DLD1 (cell line): ENCODE results near the gene LAMA3.
"Not testable (repeated sequence)": the region's sequence is repeated elsewhere in the genome, so short reads cannot be mapped to it uniquely, and the experiment has no call there.

Experiments
- in situ Hi-C: cut with HindIII; loops from 2 replicates; pipeline ENCODE4 v1.10.0; 2017; ENCODE audit warnings: low sequenced_read_pairs

The LAMA3 gene

DNA sequence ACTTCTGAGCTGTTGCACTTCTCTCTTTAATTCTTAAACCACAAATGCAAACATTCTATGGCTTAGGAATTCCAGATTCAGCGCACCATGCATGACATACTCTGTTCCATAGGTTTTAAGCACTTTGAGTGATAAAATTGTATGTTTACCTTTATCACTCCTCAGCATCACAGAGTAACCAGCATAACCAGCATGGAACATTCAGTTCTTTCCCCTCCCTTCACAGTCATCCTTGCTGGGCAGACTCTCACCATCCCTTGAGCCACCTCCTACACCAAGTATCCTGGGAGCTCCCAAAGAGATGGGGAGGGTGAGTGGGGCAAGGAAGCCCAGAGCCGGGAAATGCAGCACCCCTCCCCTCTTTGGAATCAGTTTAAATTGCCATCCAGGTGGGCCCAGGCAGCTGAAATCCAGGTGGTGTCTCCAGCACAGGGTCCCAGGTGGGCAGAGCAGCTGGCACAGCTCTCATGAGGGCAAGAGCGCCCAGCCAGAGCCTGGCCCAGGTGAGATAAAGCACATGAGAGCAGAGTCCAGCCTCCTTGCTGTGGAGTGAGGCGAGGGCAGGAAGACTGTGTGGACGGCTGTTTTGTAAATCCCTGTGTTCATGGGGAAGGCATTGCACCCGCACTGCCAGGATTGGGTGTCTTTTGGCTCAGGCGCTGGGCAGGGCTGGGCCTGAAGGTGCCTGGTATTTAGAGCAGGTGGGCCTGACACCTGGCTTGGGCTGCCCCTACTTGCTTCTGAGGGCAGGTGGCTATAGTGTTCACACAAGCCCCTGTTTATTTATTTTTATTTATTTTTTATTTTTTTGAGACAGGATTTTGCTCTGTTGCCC is 36.8 kb downstream of the LAMA3 start:
- in situ Hi-C loops, result no loop called here

DNA sequence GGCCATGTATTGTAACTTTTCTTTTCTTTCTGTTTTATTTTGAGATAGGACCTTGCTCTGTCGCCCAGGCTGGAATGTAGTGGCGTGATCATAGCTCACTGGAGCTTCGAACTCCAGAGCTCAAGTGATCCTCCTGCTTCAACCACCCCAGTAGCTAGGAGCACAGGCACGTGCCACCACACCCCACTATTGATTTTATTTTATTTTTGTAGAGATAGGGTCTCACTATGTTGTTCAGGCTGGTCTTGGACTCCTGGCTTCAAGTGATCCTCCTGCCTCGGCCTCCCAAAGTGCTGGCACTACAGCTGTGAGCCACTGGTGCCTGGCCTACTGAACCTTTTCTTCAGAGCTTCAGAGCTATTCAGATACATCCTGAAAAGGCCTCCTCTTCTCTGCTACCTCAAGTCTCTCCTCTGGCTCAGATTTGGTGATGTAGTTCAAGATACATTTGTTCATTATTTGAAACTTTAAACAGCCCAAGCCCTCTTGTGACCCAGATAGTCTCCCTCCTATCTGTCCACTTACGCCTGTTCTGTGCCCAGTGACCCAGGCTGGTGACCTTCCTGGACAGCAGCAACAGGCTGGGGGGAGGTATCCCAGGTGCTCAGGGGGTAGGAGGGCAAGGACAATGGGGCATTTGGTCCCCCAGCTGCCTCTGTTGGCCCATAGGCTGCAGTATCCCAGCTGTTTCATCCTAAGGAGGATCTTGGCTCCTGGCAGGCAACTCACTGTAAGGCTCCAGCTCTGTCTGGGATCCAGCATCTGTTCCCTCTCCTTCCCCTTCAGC is 38.6 kb downstream of the LAMA3 start:
- in situ Hi-C loops, result no loop called here

DNA sequence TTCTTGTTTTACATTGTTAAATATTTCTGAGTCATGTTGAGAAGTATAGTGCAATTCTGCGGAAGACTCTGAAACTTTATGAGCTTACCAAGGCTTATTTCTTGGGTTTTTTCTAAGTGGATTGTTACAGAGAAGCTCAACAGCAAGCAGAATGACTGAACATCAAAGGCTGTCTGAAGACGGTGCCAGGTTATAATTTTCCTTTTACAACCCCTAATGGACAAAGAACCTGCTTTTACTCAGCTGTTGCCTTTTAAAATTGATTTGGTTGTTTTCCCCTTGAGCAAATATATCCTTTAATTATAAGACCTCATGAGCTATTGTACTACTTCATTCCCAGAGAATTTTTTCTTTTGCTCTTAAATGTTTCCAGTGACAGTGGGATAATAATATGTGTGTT is 41.6 kb downstream of the LAMA3 start:
- in situ Hi-C loops, result no loop called here

DNA sequence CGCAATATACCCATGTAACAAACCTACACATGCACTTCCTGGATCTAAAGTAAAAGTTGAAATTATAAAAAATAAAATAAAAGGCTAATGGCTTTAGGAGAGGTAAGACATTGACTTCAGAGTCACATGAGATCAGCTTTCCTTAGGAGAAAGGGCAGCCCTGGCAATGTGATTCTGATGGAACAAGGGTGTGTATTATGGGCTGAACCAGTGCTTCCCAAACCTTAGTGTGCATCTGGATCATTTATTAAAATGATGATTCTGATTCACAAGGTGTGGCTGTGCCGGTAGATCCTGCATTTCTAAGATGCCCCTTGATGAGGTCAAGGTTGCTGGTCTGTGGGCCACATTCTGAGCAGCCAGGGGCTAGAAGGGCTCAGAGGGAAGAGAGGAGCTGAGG is 42.6 kb downstream of the LAMA3 start:
- in situ Hi-C loops, result no loop called here

DNA sequence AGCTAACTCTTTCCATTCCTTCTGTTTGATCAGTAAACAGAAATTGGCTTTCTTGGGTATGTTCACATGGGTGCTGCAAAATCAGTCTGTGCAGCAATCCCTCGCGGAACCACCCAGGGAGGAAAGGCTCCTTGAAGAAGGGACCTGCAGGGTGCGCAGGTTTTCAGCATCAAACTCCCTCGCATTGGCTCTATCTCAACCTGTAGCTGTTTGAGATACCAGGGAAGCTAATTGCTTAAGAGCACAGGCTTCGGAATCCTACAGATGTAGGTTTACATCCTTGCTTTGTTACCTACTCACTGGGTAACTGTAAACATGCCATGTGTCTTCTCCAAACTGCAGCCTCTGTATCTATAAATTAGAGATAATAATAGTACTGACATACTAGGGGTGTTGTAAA is 43.2 kb downstream of the LAMA3 start:
- in situ Hi-C loops, result no loop called here

DNA sequence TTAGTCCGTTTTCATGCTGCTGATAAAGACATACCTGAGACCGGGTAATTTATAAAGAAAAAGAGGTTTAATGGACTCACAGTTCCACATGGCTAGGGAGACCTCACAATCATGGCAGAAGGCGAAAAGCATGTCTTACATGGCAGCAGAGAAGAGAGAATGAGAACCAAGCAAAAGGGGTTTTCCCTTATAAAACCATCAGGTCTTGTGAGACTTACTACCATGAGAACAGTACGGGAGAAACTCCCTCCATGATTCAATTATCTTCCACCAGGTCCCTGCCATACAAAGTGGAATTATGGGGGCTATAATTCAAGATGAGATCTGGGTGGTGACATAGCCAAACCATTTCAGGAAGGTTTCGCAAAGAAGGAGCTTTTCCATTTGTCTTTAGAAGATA is 44.0 kb downstream of the LAMA3 start:
- in situ Hi-C loops, result not testable (repeated sequence)

DNA sequence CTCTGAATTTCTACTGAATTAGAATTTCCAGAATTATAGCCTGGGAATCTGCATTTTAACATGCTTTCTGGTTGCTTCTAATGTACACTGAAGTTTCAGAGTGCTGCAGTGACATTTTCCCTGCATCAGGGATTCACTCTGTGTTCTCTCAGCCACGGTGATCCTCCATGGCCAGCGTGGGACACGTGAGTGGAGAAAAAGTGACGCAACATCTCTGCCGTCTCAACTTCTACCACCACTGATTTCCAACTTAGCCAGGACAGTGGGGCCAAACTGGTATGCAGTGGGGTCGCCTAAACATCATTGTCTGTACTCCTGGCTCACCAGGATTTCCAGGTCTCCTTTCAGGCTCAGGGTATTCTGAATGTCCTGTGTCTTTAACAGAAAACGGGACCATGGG is 44.6 kb downstream of the LAMA3 start:
- in situ Hi-C loops, result no loop called here

DNA sequence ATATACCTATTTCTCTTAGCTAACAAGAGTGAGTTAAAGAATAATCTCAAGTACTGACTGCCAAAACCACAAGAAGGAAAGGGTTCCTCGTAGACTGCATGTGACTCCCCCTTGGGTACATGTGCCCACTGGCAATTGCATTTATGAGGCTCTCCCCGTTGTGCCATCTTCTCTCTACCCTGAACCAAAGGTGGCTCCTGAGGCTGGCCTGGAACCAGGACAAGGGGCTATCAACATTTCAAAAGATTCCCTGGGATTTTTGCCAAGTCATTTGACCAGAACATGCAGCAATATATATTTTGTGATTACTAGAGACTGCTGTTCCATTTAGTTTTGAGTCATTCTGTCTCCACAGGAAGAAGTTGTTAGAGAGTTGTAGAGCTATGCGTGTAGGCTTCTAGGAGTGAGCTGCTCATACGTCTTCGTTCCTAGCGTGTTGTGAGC is 45.8 kb downstream of the LAMA3 start:
- in situ Hi-C loops, result no loop called here

DNA sequence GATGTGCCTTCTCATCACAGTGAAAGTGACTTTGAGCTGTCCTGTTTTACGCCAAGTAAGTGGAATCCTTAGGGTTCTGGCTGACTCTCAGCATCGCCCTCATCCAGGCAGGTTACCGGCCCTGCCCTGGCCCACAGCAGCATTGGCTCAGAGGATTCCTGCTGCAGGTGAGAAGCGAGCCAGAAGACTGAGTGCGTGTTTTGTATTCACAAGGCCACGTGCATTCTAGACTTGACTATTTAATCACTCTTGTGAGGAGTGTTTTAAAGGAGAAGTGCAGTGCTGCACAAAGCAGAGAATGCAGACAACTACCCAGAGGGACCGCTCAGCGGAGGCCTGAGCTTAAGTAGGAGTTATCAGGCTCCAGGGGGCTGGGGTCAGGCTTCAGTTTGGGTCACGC is 48.3 kb downstream of the LAMA3 start:
- in situ Hi-C loops, result no loop called here

DNA sequence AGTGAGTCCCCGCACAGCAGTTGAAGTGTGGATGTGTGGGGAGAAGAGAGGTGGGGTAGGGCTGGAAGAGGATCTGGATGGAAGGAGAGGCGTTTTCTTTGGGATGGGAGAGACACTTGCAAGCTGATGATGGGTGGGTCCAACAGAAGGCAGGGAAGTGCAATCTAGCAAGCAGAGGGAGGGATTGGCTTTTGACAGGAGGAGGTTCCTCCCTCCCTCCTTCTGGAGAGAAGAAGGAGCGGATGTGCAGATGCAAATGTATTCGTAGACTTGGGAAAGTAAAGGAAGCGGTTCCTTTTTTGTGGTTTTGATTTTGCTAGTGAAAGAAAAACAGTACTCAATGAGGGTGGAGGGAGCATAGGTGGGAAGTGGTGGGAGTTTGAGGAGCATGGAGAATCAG is 48.9 kb downstream of the LAMA3 start:
- in situ Hi-C loops, result no loop called here

DNA sequence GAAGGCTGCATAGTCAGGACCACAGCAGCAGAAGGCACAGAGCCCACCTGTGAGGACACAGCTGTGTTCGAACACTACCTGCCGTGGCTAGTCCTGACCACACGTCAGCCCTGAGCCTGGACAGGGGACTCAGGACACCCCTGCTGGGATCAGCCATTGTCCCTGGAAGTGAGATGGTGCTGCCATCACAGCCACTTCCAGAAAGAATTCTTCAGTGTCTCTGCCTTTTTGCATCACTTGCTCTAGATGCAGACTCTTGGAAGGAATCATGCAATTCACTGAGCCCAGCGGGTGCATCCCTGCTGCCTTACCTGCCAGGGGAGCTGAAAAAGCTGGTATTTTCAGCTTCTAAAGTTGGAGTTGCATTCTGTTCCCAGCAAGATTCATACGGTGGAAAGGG is 49.3 kb downstream of the LAMA3 start:
- in situ Hi-C loops, result no loop called here

DNA sequence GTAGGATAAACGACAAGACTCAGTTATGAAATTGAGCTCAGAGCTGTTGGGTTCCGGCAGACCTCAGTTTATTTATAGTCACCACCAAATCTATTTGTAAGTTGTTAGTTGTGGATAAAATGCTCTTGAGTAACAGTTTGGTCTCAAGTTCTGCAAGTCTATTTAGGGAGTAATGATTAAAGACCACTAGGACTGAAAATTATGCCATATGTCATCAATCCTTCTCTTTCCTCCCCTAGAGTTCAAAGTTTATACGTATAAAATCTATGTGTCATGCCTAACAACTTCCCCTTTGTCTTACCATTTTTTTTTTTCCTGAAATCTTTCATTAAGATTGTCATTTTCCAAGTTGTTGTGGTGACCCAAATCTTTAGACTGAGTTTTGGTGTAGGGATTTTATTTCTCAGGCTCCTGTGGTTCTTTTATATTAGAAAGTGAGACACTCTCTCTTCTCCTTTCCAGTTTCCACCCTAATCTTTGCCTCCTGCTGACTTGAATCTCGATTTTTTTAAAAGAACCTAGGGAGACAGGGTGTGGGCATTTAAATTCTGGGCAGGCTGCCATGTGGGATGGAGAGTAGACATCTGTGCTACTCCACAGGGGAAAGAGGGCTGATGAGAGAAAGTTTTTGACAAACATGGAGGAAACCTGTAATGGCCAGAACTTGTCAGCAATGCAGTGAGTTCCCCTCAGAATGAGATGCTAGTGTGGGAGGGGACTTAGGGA is 51.0 kb downstream of the LAMA3 start:
- in situ Hi-C loops, result no loop called here

DNA sequence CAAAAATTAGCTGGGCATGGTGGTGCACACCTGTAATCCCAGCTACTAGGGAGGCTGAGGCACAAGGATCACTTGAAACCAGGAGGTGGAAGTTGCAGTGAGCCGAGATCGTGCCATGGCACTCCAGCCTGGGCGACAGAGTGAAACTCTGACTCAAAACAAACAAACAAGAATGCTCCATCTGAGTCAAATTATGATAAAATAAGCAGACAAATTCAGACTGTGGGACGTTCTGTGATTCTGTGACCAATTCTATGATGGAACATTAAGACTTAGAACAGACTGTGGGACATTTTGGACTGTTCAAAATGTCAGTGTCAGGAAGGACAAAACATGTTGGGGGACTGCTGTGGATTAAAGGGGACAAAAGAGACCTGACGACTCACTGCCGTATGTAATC is 52.7 kb downstream of the LAMA3 start:
- in situ Hi-C loops, result not testable (repeated sequence)

DNA sequence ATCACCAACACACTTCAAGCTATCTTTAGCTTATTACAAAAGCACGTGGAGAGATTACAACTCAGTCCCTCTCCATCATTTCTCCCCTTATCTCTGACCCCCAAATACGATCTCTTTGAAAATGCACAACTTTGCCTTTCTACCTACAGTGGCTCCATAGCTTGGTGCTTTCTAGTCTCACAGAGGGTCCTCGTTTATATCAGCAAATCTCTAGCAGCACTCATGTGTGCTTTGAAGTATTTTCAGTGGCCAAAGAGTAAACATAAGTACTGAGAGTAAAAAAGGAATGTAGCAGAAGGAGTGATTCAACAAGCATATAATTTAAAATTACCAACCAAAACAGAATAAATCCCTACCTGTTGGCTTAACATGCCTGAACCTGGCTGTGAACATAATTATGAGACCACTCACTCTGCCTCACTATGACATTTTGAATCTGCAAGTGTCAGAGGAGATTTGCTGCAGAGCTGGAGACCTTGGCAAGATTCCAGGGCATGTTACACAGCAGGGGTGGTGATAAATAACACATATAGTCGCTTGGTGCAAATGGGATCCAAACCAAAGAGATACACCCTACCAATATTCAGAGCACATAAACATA is 54.6 kb downstream of the LAMA3 start:
- in situ Hi-C loops, result no loop called here

DNA sequence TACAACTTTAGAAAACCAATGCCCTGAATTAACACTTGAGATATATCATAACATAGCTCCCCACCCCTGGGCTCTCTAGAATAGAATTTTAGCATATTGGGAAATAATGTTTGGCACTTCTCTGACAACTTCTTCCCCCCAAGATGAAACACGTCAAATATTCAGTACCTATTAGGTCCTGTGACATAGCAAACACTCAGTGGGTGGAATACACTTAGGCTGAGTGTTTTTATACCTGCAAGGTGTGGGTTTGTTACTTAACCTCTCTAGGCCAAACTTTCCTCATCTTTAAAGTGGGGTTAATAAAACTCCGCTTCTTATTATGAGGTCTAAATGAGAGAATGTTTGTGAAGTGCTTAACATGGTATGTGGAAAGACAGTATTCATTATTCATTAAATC is 56.1 kb downstream of the LAMA3 start:
- in situ Hi-C loops, result no loop called here

DNA sequence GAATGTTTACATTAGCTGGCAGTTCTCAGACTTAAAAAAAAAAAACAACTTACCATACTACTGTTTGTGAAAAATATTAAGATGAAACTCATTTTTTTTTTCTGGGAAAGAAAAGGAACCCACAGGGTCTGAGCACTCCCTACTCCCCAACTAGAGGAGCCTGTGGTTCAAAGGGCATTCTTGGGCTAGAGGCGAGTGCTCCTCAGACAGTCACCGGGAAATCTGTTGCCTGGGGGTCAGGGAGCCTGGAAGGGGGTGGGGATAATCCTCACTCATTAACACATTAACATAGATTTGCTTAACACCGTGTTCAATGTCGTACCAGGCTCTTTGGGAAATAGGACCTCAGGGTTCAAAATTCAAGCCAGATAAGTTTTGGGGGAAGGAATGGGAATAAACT is 57.6 kb downstream of the LAMA3 start:
- in situ Hi-C loops, result no loop called here

DNA sequence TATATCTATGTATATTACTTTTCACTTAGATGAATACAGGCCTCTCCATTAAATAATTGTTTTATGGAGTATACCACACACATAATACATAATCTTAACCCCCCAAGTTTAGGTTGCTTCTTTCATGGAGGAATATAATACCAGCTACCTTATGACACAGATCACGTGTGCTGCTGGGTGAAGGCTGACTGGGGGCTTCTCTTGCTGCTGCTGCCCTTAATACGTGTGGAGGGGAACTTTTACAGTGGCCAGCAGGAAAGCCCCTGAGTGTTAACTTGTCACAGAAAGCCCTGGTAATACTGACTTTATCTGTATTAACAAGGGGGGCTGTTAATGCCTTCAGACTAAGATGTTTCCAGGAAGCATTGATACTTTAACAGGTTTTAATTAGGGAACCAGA is 63.1 kb downstream of the LAMA3 start:
- in situ Hi-C loops, result no loop called here

DNA sequence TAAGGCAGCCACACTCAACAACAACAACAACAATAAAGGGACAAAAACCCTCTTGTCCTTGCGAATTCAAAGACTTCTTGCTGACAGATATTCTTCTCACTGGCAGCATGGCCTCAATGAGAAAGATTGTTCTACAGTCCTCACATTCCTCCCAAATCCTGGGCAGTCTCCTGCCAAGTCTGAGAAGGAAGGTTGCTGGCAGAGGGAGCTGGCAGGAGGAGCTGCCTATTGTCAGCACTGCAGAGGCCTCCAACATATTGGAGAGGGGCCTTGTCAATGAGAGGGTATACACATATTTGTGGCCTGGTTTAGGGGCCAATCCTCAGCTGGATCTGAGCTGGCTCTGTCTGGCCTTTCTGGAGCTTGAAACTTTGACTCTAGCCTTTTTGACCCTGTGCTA is 63.5 kb downstream of the LAMA3 start:
- in situ Hi-C loops, result no loop called here

DNA sequence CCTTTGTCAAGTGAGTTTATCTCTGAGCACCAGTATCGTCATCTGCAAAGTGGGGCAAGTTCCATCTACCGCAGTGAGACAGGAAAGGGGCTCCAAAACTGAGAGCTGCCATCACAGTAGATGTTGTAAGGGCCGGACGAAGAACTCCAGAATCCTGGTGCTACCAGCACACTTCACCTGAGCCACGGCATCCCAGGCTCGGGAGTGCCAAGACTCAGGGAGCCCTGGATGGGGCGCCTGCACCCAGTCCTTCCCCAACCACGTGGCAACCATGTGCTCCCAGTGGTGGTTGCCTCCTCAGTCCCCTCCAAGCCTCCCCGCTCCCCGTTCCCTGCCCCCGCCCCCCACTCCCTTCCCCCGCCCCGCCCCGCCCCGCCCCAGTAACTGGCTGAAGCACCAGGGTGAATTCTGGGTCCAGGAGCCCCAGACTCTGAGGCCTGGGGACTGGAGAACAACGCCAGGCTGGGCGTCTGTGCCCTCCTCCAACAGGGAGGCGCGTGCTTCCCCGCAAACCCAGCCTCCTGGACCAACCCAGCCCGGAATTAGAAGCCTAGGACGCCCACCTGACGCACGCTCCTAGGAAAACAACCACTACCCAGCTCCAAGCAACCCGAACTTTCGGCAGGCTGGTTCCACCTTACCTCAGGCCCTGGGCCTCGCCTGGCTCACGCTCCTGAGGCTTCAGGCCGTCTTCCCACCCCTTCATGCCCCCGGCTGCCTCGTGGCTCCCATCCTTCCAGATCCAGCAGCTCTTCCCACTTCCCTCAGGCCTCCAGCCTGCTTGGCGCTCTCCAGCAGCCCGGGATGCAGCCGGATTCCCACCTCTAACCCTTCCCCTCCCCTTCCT is 67.6 kb downstream of the LAMA3 start:
- in situ Hi-C loops, result no loop called here

DNA sequence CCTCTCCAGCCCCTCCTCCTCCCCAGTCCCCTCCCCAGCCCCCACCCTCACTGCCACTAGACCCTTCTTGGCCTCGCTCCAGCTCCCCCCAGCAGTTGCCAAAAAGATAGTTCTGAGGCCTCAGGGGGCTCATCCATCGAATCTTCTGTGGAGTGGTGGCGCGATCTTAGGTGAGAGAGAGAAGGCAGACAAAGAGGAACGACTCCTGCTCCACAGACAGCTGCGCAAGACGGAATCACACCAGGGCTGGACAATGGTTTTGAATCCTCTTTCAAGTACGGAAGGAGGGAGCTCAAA is 68.1 kb downstream of the LAMA3 start:
- in situ Hi-C loops, result no loop called here

DNA sequence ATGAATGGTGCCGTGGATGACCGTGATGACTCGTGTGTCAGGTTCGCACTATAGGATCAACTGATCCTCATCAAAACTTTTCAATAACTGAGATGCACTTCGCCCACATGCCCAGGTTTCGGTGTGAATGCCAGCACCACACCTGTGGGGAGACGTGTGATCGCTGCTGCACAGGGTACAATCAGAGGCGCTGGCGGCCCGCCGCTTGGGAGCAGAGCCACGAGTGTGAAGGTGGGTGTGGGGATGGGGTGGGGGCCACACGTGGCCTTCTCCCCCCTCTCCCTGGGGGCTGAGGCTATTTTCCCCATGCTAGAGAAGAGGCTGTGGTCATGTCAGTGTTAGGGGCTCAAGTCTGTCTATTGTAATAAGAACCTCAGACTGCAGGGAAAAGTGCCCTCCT is 69.0 kb downstream of the LAMA3 start:
- in situ Hi-C loops, result no loop called here
